Measurements from ENCODE around the gene COPB2. TPM values are rescaled to one million over a fixed set of nuclear protein-coding genes. Genes with fewer than 3 reads are reported as not detected.

The COPB2 gene
- total and polyA plus RNA-seq, 2 donors (not counting 3 experiments of a cell fraction or from before 2014, with no cell fraction given) = 72.1 to 146 TPM

DNA sequence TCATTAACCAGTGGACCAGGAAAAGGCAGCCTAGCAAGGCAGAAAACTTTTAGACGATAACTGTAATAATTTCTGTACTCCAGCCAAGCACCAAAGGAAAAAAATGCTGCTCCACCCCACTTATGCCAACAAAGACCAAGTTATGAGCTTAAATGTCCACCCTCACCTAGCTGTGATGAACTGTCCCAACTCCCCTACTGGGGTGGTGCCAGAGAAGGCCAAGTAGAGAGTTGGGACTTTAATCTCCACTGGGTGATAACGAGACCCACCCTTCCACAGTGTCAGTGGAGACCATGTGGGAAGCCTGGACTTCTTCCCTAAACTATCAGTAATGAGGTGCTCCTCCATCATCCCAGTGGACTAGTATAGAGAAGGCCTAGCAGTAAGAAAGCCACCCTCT is 33.8 kb upstream of the COPB2 start:
- Histone ChIP-seq H3K36me3 (ENCODE audit: control insufficient read depth in 2 of 2, extremely low read depth in 1 of 2, insufficient read depth in 2 of 2, low read length in 2 of 2) (no peaks in the 10 kb centered on the region), H4K20me1 (replicated peaks; ENCODE audit: control insufficient read depth, extremely low read depth, insufficient read depth, low read length) (no peaks in the 10 kb centered on the region), H3K27ac (ENCODE audit: insufficient read depth, low read depth, low read length) (no peak overlapping the region), H3K4me3 (replicated peaks in 1 of 3; ENCODE audit: insufficient read depth in 1 of 3, low read depth in 1 of 3, low read length in 3 of 3) (no peak overlapping the region), H3K79me2 (ENCODE audit: control insufficient read depth, insufficient read depth, low read length) (no peaks in the 10 kb centered on the region), H3K27me3 (ENCODE audit: control insufficient read depth in 2 of 2, insufficient read depth in 2 of 2, low read length in 2 of 2) (no peaks in the 10 kb centered on the region), H3K9me1 (replicated peaks; ENCODE audit: control insufficient read depth, extremely low read depth, insufficient read depth, low read length) (no peaks in the 10 kb centered on the region), H3K9ac (replicated peaks; ENCODE audit: extremely low read depth, insufficient read depth, low read length) (no peak overlapping the region), H2AFZ (ENCODE audit: low read depth, low read length) (no peak overlapping the region), H3K9me3 (replicated peaks; ENCODE audit: control insufficient read depth, insufficient read depth, low read length) (no peaks in the 10 kb centered on the region), H3K4me2 (ENCODE audit: insufficient read depth, low read length) (no peak overlapping the region), H3K4me1 (ENCODE audit: control insufficient read depth, extremely low read depth, insufficient read depth, low read length) (no peaks in the 10 kb centered on the region)
- intact Hi-C loops (cut with micrococcal nuclease) = loop anchor here (10.0 kb wide), 1 partner anchor 252 kb away; the partner anchor contains the start of gene NMNAT3
- no TSS peak for BruUV-seq (replicated peaks)
- no peak for TF ChIP-seq POLR2AphosphoS5 (IDR thresholded peaks at IDR 0.05; ENCODE audit: insufficient read depth, low read depth, low read length)
- TF ChIP-seq GATA2 (IDR thresholded peaks at IDR 0.05; ENCODE audit: insufficient read depth, insufficient read length, low read depth, low read length) = no peak
- no peak for TF ChIP-seq EZH2 (IDR thresholded peaks at IDR 0.05; ENCODE audit: borderline replicate concordance, low read depth, low read length, severe bottlenecking)
- no peak for TF ChIP-seq JUN (IDR thresholded peaks at IDR 0.05; ENCODE audit: borderline replicate concordance, insufficient read depth, insufficient read length, low read depth)
- TF ChIP-seq POLR2A (IDR thresholded peaks at IDR 0.05; ENCODE audit: low read depth, low read length) = no peak
- TF ChIP-seq FOS (IDR thresholded peaks at IDR 0.05; ENCODE audit: borderline replicate concordance, insufficient read depth, low read length) = no peak
- no peak for TF ChIP-seq MYC (IDR thresholded peaks at IDR 0.05; ENCODE audit: low read depth, low read length)
- TF ChIP-seq, protein P1, sequence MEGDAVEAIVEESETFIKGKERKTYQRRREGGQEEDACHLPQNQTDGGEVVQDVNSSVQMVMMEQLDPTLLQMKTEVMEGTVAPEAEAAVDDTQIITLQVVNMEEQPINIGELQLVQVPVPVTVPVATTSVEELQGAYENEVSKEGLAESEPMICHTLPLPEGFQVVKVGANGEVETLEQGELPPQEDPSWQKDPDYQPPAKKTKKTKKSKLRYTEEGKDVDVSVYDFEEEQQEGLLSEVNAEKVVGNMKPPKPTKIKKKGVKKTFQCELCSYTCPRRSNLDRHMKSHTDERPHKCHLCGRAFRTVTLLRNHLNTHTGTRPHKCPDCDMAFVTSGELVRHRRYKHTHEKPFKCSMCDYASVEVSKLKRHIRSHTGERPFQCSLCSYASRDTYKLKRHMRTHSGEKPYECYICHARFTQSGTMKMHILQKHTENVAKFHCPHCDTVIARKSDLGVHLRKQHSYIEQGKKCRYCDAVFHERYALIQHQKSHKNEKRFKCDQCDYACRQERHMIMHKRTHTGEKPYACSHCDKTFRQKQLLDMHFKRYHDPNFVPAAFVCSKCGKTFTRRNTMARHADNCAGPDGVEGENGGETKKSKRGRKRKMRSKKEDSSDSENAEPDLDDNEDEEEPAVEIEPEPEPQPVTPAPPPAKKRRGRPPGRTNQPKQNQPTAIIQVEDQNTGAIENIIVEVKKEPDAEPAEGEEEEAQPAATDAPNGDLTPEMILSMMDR (IDR thresholded peaks at IDR 0.05; ENCODE audit: extremely low read depth in 1 of 2, insufficient read depth in 1 of 2, low read depth in 1 of 2, low read length in 2 of 2) = no peak
- no peak for FAIRE-seq
- CTCF ChIA-PET = no interaction called here
- POLR2A ChIA-PET = no interaction called here
- DNase-seq (ENCODE audit: low read depth, low spot score) = no peak
- dilution Hi-C loops (cut with MboI; ENCODE audit: extremely low pct_ligation_motif_present, low sequenced_read_pairs) = no loop called here
